PFSK-1 (cell line): ENCODE results near the gene TMOD3.

Experiments
- FOXP2 ChIP-seq: optimal IDR thresholded peaks from 2 replicates; pipeline ENCODE3; 2011; ENCODE audit warnings: borderline replicate concordance, control low read depth, inconsistent platforms; ENCODE audit not compliant: insufficient read depth; ENCODE audit errors: extremely low read length, extremely low read depth
- POLR2AphosphoS5 ChIP-seq: IDR thresholded peaks from 2 replicates; pipeline ENCODE4 v1.6.1; 2012; ENCODE audit warnings: low read depth, mild to moderate bottlenecking, control low read depth, low read length, moderate library complexity
- REST ChIP-seq, 2 experiments: IDR thresholded peaks; 2 replicates each; pipeline versions ENCODE4 v1.6.1 to v1.8.0; 2011 to 2012; ENCODE audit warnings: low read depth in 2 of 2, low read length in 2 of 2, control low read depth in 1 of 2, inconsistent platforms in 1 of 2, mild to moderate bottlenecking in 1 of 2, moderate library complexity in 1 of 2; ENCODE audit not compliant: insufficient read depth in 1 of 2
- SIN3A ChIP-seq: IDR thresholded peaks from 2 replicates; pipeline ENCODE4 v1.6.1; 2012; ENCODE audit warnings: mild to moderate bottlenecking, low read length, moderate library complexity, borderline replicate concordance; ENCODE audit not compliant: insufficient read depth
- TAF1 ChIP-seq: IDR thresholded peaks from 2 replicates; pipeline ENCODE4 v1.6.1; 2012; ENCODE audit warnings: low read length, control low read depth, borderline replicate concordance; ENCODE audit not compliant: insufficient read depth

TMOD3 gene

GRCh38 chr15:51848811-51849210, 19.4 kb downstream of the TMOD3 start:
- TF ChIP-seq SIN3A: no peak
- TF ChIP-seq TAF1: no peak
- TF ChIP-seq FOXP2: no peak

GRCh38 chr15:51849860-51850259, 20.4 kb downstream of the TMOD3 start:
- TF ChIP-seq REST (IDR thresholded peaks at IDR 0.05; ENCODE audit: insufficient read depth in 1 of 2, low read depth in 2 of 2, low read length in 2 of 2): no peak
- no peak for TF ChIP-seq TAF1
- TF ChIP-seq SIN3A: no peak
- TF ChIP-seq FOXP2: no peak
- no peak for TF ChIP-seq POLR2AphosphoS5

DNA sequence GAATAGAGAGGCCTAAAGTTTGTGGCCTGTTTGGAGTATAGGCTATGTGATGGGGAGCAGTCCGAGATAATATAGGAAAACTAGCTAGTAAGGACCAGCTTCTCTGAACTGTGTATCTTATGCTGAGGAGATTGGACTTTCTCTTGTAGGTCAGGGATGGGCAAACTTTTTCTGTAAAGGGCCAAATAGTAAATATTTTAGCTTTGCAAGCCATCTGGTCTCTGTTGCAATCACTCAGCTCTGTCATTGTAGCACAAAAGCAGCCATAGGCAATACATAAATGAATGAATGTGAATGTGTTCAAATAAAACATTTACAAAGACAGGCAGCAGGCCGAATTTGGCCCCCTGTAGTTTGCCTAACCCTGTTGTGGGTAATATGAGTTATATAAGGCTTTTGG, 24.5 kb downstream of the TMOD3 start:
- TF ChIP-seq POLR2AphosphoS5 (no peak), SIN3A (no peak), REST (IDR thresholded peaks at IDR 0.05; ENCODE audit: insufficient read depth in 1 of 2, low read depth in 2 of 2, low read length in 2 of 2) (no peak), TAF1 (no peak), FOXP2 (no peak)

DNA sequence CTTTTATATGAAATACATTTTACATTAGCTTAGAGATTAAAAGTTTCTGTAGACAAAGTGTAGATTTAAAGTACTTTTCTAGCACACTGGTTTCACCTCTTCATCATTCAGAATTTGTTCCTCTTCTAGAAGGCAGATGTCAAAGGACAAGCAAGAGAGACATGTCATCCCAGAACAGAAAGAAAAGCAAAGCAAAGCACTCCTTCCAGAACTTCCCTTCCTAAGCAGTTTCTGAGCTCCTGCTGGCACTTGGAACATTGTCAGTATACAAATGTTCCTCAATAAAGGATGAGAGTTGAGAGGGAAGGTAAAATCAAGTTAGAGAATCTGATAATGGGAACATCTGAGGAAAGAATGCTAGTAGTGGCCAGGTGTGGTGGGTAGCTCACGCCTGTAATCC, 26.2 kb downstream of the TMOD3 start:
- no peak for TF ChIP-seq FOXP2
- no peak for TF ChIP-seq POLR2AphosphoS5
- no peak for TF ChIP-seq REST (IDR thresholded peaks at IDR 0.05; ENCODE audit: insufficient read depth in 1 of 2, low read depth in 2 of 2, low read length in 2 of 2)
- no peak for TF ChIP-seq SIN3A
- TF ChIP-seq TAF1: no peak

DNA sequence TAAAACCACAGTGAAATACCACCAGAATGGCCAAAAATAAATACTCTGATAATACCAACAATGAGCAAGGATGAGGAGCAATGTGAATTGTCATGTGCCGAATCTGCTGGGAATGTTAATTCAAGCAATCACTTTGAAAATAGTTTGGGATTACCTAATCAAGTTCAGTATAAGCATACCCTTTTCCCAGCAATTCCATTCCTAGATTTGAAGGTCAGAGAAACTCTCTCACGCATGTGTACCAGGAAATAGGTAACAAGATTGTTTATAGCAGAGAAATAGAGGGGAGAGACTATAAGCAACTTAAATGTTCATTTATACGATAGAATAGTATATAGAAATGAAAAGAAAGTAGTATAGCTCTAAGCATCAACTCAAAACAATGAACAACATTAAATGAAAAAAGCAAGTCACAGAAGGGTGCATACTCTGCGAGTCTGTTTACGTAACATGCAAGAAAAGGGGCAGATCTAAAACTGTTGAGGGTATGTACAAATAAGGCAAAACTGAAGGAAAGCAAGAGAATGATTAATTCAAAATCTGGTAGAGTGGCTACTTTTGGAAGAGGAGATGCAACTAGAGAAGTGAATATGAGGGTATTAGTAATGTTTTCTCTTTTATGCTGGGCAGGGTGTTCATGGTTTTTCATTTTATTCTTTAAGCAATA, 27.4 kb downstream of the TMOD3 start:
- no peak for TF ChIP-seq FOXP2
- no peak for TF ChIP-seq SIN3A
- no peak for TF ChIP-seq TAF1
- no peak for TF ChIP-seq REST (IDR thresholded peaks at IDR 0.05; ENCODE audit: insufficient read depth in 1 of 2, low read depth in 2 of 2, low read length in 2 of 2)
- no peak for TF ChIP-seq POLR2AphosphoS5
